Activated CD8-positive, alpha-beta memory T cell treated with anti-CD3 and anti-CD28 coated beads, Interleukin-2, amount 50 U/mL, for 48 hours (primary cell): ENCODE results near the gene GIT1.

Source experiments
- DNase-seq: peaks from one replicate; pipeline ENCODE4 v3.0.0-alpha.2; 2020

GIT1 gene

GRCh38 chr17:29592850-29593551 is 3.6 kb upstream of the GIT1 start, which contains the start of gene ANKRD13B:
Gene ANKRD13B (plus strand): TSS chr17:29593132. CDS start chr17:29593622, 490 bp downstream.
- DNase-seq: peak; percentile 79

GRCh38 chr17:29591737-29592608 is 2.5 kb upstream of the GIT1 start:
- peak; percentile 95 for DNase-seq

GRCh38 chr17:29591146-29591736 is 1.8 kb upstream of the GIT1 start:
- peak; percentile 75 for DNase-seq

- no peak for DNase-seq
Observed at GRCh38 chr17:29590411-29591145, 1.1 kb upstream of the GIT1 start.

- DNase-seq: peak; percentile 74
Observed at GRCh38 chr17:29588562-29589411, 661 bp downstream of the GIT1 start.

- no peak for DNase-seq
Observed at GRCh38 chr17:29588017-29588561, 1.4 kb downstream of the GIT1 start.

GRCh38 chr17:29587591-29587990 is 1.9 kb downstream of the GIT1 start:
- no peak for DNase-seq

- DNase-seq: no peak
Observed at GRCh38 chr17:29586676-29587469, 2.6 kb downstream of the GIT1 start.

- DNase-seq: no peak
Observed at GRCh38 chr17:29585080-29585751, 4.2 kb downstream of the GIT1 start.

- no peak for DNase-seq
Observed at GRCh38 chr17:29584452-29585079, 4.9 kb downstream of the GIT1 start.

GRCh38 chr17:29583324-29584248 is 5.9 kb downstream of the GIT1 start:
- DNase-seq: no peak

- no peak for DNase-seq
Observed at GRCh38 chr17:29582772-29583171, 6.7 kb downstream of the GIT1 start.

- DNase-seq: no peak
Observed at GRCh38 chr17:29582254-29582765, 7.1 kb downstream of the GIT1 start.

GRCh38 chr17:29581583-29582253 is 7.7 kb downstream of the GIT1 start:
- no peak for DNase-seq

GRCh38 chr17:29579866-29580771 is 9.3 kb downstream of the GIT1 start:
- peak; percentile 92 for DNase-seq
